Nephron (organoid): ENCODE results near the gene N4BP3.

Experiments used
- H3K27ac Mint-ChIP-seq, 3 experiments: 2 replicates each; pipeline ENCODE4 v1.8.0; 2020; ENCODE audit warnings: mixed read lengths in 3 of 3, mild to moderate bottlenecking in 2 of 3, moderate library complexity in 1 of 3
- H3K27me3 Mint-ChIP-seq: 2 replicates; pipeline ENCODE4 v1.8.0; 2021; ENCODE audit warnings: low read depth, mild to moderate bottlenecking, moderate library complexity, mixed read lengths
- H3K36me3 Mint-ChIP-seq: 2 replicates; pipeline ENCODE4 v1.8.0; 2020; ENCODE audit warnings: low read depth, mixed read lengths
- H3K4me1 Mint-ChIP-seq: 2 replicates; pipeline ENCODE4 v1.8.0; 2020; ENCODE audit warnings: mixed read lengths
- H3K4me3 Mint-ChIP-seq, 3 experiments: 2 replicates each; pipeline ENCODE4 v1.8.0; 2020; ENCODE audit warnings: mild to moderate bottlenecking in 3 of 3, mixed read lengths in 3 of 3, moderate library complexity in 2 of 3
- H3K9me3 Mint-ChIP-seq: 2 replicates; pipeline ENCODE4 v1.8.0; 2020; ENCODE audit warnings: mixed read lengths
- TF ChIP-seq, protein P1 (sequence below), 3 experiments: fragments of 200-600 bp; sonication (generic); IDR thresholded peaks; one replicate each; pipeline ENCODE4 v1.5.0; 2021; ENCODE audit warnings: antibody characterized with exemption in 3 of 3; ENCODE audit not compliant: unreplicated experiment in 3 of 3

N4BP3 gene

DNA sequence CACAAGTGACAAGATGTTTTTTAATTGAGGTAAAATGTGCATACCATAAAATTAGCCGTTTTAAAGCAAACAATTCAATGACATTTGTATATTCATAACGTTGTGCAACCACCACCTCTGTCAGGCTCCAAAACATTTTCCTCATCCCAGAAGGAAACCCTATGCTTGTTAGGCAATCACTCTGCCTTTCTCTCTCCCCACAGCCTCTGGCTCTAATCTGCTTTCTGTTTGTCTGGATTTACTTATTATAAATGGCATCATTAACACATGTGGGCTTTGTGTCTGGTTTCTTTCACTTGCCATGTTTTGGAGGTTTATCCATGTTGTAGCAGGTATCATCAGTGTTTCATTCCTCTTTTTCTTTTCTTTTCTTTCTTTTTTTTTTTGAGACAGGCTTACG, 1.4 kb upstream of the N4BP3 start:
- TF ChIP-seq, protein P1, sequence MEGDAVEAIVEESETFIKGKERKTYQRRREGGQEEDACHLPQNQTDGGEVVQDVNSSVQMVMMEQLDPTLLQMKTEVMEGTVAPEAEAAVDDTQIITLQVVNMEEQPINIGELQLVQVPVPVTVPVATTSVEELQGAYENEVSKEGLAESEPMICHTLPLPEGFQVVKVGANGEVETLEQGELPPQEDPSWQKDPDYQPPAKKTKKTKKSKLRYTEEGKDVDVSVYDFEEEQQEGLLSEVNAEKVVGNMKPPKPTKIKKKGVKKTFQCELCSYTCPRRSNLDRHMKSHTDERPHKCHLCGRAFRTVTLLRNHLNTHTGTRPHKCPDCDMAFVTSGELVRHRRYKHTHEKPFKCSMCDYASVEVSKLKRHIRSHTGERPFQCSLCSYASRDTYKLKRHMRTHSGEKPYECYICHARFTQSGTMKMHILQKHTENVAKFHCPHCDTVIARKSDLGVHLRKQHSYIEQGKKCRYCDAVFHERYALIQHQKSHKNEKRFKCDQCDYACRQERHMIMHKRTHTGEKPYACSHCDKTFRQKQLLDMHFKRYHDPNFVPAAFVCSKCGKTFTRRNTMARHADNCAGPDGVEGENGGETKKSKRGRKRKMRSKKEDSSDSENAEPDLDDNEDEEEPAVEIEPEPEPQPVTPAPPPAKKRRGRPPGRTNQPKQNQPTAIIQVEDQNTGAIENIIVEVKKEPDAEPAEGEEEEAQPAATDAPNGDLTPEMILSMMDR (IDR thresholded peaks at IDR 0.05; ENCODE audit: unreplicated experiment in 3 of 3) = no peak
- H3K27ac Mint-ChIP-seq = no peak overlapping the region
- H3K4me3 Mint-ChIP-seq = peak overlapping the region in 1 of 3 experiments; percentile 10
- H3K4me1 Mint-ChIP-seq = peaks cover 19% of the 10 kb centered on the region
- H3K9me3 Mint-ChIP-seq = no peaks in the 10 kb centered on the region
- peaks cover 54% of the 10 kb centered on the region for H3K27me3 Mint-ChIP-seq
- no peaks in the 10 kb centered on the region for H3K36me3 Mint-ChIP-seq

DNA sequence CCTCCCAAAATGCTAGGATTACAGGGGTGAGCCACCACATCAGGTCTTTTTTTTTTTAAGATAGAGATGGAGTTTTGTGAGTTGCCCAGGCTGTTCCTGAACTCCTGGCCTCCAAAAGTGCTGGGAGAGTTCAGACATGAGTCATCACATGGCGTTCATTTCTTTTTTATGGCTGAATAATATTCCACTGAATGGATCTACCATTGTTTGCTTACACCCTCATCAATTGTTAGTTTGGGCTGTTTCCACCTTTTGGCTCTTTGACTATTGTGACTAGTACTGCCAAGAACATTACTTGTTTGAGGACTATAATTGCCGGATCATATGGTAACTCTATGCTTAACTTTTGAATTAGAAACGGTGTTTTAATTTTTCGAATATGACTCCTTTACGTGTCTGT, 787 bp upstream of the N4BP3 start:
- Mint-ChIP-seq H3K27me3 (peaks cover 56% of the 10 kb centered on the region), H3K4me1 (peaks cover 22% of the 10 kb centered on the region), H3K9me3 (no peaks in the 10 kb centered on the region), H3K36me3 (no peaks in the 10 kb centered on the region), H3K27ac (peak overlapping the region in 1 of 3 experiments; percentile 35), H3K4me3 (peak overlapping the region; percentile 86 to 90 (median 89))
- TF ChIP-seq, protein P1 (IDR thresholded peaks at IDR 0.05; ENCODE audit: unreplicated experiment in 3 of 3) = no peak

DNA sequence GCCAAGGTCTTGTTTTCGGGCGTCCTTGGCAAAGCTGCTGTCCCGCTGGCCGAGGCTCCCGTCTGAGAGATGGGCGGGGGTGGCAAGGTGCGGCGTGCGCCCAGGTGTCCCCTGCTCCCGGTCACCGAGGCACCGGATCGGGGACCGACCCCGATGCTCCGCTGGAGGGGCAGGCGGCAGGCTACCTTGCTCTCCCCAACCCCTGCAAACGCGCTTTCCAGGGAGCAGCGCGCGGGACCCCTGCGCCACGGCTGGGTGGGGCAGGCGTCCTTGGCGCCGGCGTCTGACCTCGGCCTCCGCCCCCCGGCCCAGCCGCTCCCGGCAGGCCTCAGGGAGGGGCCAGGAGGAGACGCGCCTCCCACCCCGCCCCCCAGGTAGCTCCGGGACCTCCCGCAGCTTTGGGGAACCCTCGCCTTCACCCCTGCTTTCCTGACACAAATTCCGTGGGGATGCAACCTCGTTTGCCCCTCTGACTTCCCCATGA, 551 bp downstream of the N4BP3 start:
- TF ChIP-seq, protein P1 (IDR thresholded peaks at IDR 0.05; ENCODE audit: unreplicated experiment in 3 of 3) = no peak

DNA sequence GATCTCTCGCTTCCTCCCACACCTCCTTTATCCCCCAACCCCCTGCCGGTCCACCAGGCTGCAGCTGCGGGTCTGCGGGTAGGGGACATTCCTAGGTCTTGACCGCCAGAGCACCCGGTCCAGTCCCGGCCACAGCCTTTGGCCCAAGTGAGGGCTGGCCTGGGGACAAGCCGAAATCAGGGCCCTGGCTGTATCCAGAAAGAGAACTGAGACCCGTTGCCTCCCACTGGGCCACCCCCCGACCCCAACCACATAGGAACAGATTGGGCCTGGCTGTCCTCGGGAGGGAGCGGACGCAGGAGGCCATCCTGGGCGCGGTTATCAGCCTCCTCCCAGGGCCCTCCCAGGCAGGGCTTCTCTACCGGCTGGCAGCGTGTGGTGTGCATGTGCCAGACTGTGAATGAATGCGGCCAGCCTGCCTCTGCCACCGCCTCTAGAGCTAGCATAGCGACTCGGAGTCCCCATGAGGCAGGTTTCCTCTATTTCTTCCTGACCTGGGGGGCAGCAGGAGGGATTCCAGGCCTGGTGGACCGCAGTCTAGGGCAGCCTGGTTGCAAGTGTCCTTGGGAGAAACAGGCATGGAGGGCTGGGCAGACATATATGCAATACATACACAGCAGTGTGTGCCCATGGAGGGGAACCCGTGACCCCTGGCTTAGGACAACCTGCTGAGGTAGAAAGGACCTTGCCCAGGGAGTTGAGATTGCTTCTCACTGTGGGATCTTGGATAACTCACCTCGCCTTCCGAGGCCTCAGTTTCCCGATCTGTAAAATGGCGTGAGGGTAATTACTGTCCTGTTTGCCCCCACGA, 1.2 kb downstream of the N4BP3 start:
- H3K9me3 Mint-ChIP-seq = no peaks in the 10 kb centered on the region
- no peaks in the 10 kb centered on the region for H3K36me3 Mint-ChIP-seq
- peak overlapping the region; percentile 53 to 82 (median 75) for H3K27ac Mint-ChIP-seq
- peaks cover 28% of the 10 kb centered on the region for H3K4me1 Mint-ChIP-seq
- H3K4me3 Mint-ChIP-seq = peak overlapping the region; percentile 85 to 93 (median 92)
- peaks cover 49% of the 10 kb centered on the region for H3K27me3 Mint-ChIP-seq
- TF ChIP-seq, protein P1 (IDR thresholded peaks at IDR 0.05; ENCODE audit: unreplicated experiment in 3 of 3) = no peak

More for the DNA sequence above, 551 bp downstream of the N4BP3 start:
- H3K4me3 Mint-ChIP-seq = peak overlapping the region; percentile 85 to 93 (median 92)
- H3K4me1 Mint-ChIP-seq = peaks cover 22% of the 10 kb centered on the region
- H3K27ac Mint-ChIP-seq = peak overlapping the region; percentile 53 to 82 (median 70)
- H3K9me3 Mint-ChIP-seq = no peaks in the 10 kb centered on the region
- H3K27me3 Mint-ChIP-seq = peaks cover 49% of the 10 kb centered on the region
- no peaks in the 10 kb centered on the region for H3K36me3 Mint-ChIP-seq

DNA sequence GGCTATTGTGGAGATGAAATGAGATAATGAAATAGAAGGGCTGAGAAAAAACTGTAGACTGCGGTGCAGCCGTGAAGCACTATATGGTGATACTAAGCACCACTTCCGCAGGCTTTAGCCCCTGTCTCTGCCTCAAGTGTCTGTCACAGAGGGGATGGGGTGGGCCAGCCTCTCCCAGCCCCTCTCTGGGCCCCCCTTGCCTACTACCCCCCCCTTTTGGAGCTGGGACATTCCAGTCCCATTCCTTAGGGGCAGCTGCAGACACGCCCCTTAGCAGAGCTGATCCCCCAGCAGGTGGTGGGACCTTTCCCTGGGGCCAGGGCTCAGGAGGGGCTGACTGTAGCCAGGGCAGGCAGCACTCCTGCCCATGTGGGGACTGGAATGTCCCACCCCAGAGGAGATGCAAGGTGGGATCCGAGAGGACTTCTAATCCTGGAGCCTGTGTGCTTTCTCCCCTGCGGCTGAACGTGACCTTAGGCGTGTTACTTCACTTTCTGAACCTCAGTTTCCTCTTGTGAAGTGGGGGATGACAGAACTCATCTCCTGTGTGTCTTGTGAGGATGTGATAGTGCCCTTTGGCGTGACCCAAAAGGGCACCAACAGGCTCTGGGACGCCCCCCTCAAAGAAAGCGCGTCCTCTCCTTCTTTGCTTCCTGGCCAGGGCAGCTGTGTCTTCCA, 1.9 kb downstream of the N4BP3 start:
- TF ChIP-seq, protein P1 (IDR thresholded peaks at IDR 0.05; ENCODE audit: unreplicated experiment in 3 of 3) = no peak
- H3K9me3 Mint-ChIP-seq = no peaks in the 10 kb centered on the region
- H3K4me3 Mint-ChIP-seq = peak overlapping the region; percentile 85 to 93 (median 92)
- H3K4me1 Mint-ChIP-seq = peaks cover 28% of the 10 kb centered on the region
- H3K27ac Mint-ChIP-seq = peak overlapping the region; percentile 53 to 91 (median 90)
- peaks cover 48% of the 10 kb centered on the region for H3K27me3 Mint-ChIP-seq
- no peaks in the 10 kb centered on the region for H3K36me3 Mint-ChIP-seq
